Measurements from ENCODE around the gene LHFPL2.

GRCh38 chr5:78634229-78634628, 14.3 kb downstream of the LHFPL2 start:
- TF ChIP-seq POLR2AphosphoS5 (IDR thresholded peaks at IDR 0.05; ENCODE audit: low read depth, low read length) (no peak), SIN3A (IDR thresholded peaks at IDR 0.05; ENCODE audit: borderline replicate concordance, insufficient read depth, low read length) (no peak), REST (IDR thresholded peaks at IDR 0.05; ENCODE audit: insufficient read depth in 1 of 2, low read depth in 2 of 2, low read length in 2 of 2) (no peak), FOXP2 (optimal IDR thresholded peaks at IDR 0.05; ENCODE audit: borderline replicate concordance, extremely low read depth, extremely low read length, insufficient read depth) (no peak), TAF1 (IDR thresholded peaks at IDR 0.05; ENCODE audit: borderline replicate concordance, insufficient read depth, low read length) (no peak)

Data from PFSK-1 (cell line).